ENCODE measurements around the gene TCP1. TPM values are rescaled to one million over a fixed set of nuclear protein-coding genes. Genes with fewer than 3 reads are reported as not detected.

TCP1 gene
- total RNA-seq, 1 experiment from 2014 or later: 412 TPM

- Histone ChIP-seq H4K91ac (ENCODE audit: insufficient read length, low read depth, low read length) (no peak overlapping the region), H3K79me2 (ENCODE audit: insufficient read depth, low read length) (peaks cover 3% of the 10 kb centered on the region; the same call in 1 of the 2 replicates), H3K56ac (ENCODE audit: insufficient read length, low read depth, low read length) (no peak overlapping the region), H3K27me3 (ENCODE audit: insufficient read depth, low read length) (no peaks in the 10 kb centered on the region; the same call in 1 of the 2 replicates), H3K79me1 (ENCODE audit: insufficient read depth, low read depth, low read length, poor library complexity, severe bottlenecking) (peaks cover 3% of the 10 kb centered on the region), H2BK20ac (ENCODE audit: low read depth, low read length, poor library complexity, severe bottlenecking) (no peak overlapping the region), H3K23me2 (ENCODE audit: insufficient read length, low read depth, low read length, poor library complexity, severe bottlenecking) (peaks cover 15% of the 10 kb centered on the region), H3K27ac (ENCODE audit: insufficient read length, low read depth, low read length) (peak overlapping the region; percentile 67), H3K9ac (ENCODE audit: extremely low read depth, insufficient read length, low read length) (peak overlapping the region; percentile 82), H2AFZ (ENCODE audit: low read length) (no peak overlapping the region), H2BK120ac (ENCODE audit: low read depth, low read length, poor library complexity, severe bottlenecking) (no peak overlapping the region), H3K23ac (ENCODE audit: insufficient read length, low read depth, low read length) (no peak overlapping the region), H4K20me1 (ENCODE audit: control insufficient read depth, insufficient read depth, insufficient read length) (peaks cover 2% of the 10 kb centered on the region), H3T11ph (ENCODE audit: low read length) (no peak overlapping the region), H4K5ac (ENCODE audit: insufficient read length, low read depth, low read length) (no peak overlapping the region), H4K8ac (replicated peaks; ENCODE audit: insufficient read length, low read depth, low read length) (no peak overlapping the region), H2BK15ac (ENCODE audit: low read depth, low read length) (no peak overlapping the region), H3K18ac (ENCODE audit: insufficient read length, low read depth, low read length) (no peak overlapping the region), H2BK12ac (ENCODE audit: insufficient read length, low read depth, low read length) (no peak overlapping the region), H3K4ac (ENCODE audit: low read depth, low read length) (no peak overlapping the region), H3K9me3 (ENCODE audit: control insufficient read depth, low read depth, low read length) (no peaks in the 10 kb centered on the region), H3K14ac (ENCODE audit: insufficient read depth, low read length) (no peak overlapping the region), H3K4me1 (ENCODE audit: insufficient read depth, low read length) (peaks cover 2% of the 10 kb centered on the region; the same call in 1 of the 2 replicates), H2AK5ac (ENCODE audit: insufficient read length, low read length) (no peak overlapping the region), H3K4me2 (ENCODE audit: insufficient read depth, insufficient read length, low read length) (peak overlapping the region; percentile 91), H2BK5ac (ENCODE audit: insufficient read length, low read length) (no peak overlapping the region)
- Mint-ChIP-seq H3K27ac (peak overlapping the region; percentile 96 to 99 (median 97)), H3K36me3 (ENCODE audit: insufficient read depth in 1 of 3, low read depth in 3 of 3) (peaks cover 39 to 59% (median 55%) of the 10 kb centered on the region in 3 experiments), H3K4me3 (peak overlapping the region; percentile 85 to 93), H3K27me3 (ENCODE audit: low read depth) (no peaks in the 10 kb centered on the region), H3K4me1 (peaks cover 31 to 32% of the 10 kb centered on the region in 2 experiments), H3K9me3 (no peaks in the 10 kb centered on the region; a peak in 1 of 5 replicates)
- WGBS (ENCODE audit: extremely low coverage, insufficient read length, low lambda C conversion rate): no CpG with 5 or more reads among the region's 3 CpGs
- peak; percentile 74 for DNase-seq
- no peak for TF ChIP-seq CTCF (conservative IDR thresholded peaks at IDR 0.05)
These were observed 28.8 kb downstream of the TCP1 start for GRCh38 chr6:159760602-159761057.

All from H9 (cell line).